ENCODE measurements around the gene KLHL17. TPM values are rescaled to one million over a fixed set of nuclear protein-coding genes. Genes with fewer than 3 reads are reported as not detected.
A peak's percentile ranks its signal among the peaks of the same experiment; 100 is the strongest.

KLHL17 gene
- total RNA-seq, 5 donors from 2014 or later (not counting 1 experiment from before 2014, with no cell fraction given), result 17.5 to 45.3 (median 37.1) TPM

- ATAC-seq (replicated peaks in 1 of 4) (peak; percentile 21 to 38 (median 32)), DNase-seq (peak in 1 of 35 experiments; percentile 47)
- peak overlapping the region; percentile 16 to 64 for H3K4me3 ChIP-seq (ENCODE audit: control insufficient read depth in 1 of 2, extremely low read depth in 1 of 2, low read length in 1 of 2)
- H3K27me3 Mint-ChIP-seq, result peaks cover 17 to 38% of the 10 kb centered on the region in 2 donors
- under 1% methylated on average over 76 of the region's 86 CpGs for WGBS (ENCODE audit: insufficient coverage)
- H3K36me3 Mint-ChIP-seq, result peaks cover 6% of the 10 kb centered on the region
- H3K4me1 Mint-ChIP-seq, result peaks cover 5 to 12% (median 9%) of the 10 kb centered on the region in 3 donors
- H3K4me1 ChIP-seq (ENCODE audit: control insufficient read depth in 1 of 2, extremely low read depth in 1 of 2, insufficient read depth in 2 of 2, low read length in 2 of 2), result peaks cover 11 to 38% of the 10 kb centered on the region in 2 experiments
- H3K9me3 Mint-ChIP-seq, result no peaks in the 10 kb centered on the region
- ChIA-PET POLR2A (no interaction called here), CTCF (interaction anchor here in 1 of 2 donors (0.7 kb wide), 1 partner anchor 35 kb away, joined by 3 read pairs; no protein-coding TSS in a partner anchor)
- H3K27ac ChIP-seq (ENCODE audit: low read length), result no peak overlapping the region
- H3K27me3 ChIP-seq (replicated peaks in 1 of 2; ENCODE audit: control insufficient read depth in 2 of 2, extremely low read depth in 1 of 2, insufficient read depth in 2 of 2, low read length in 1 of 2), result peaks cover 0 to 80% of the 10 kb centered on the region in 2 experiments
- H3K36me3 ChIP-seq (ENCODE audit: control insufficient read depth in 2 of 2, extremely low read depth in 1 of 2, insufficient read depth in 1 of 2, low read length in 1 of 2), result peaks cover 2 to 8% of the 10 kb centered on the region in 2 donors
- H3K4me3 Mint-ChIP-seq, result peak overlapping the region; percentile 53 to 80 (median 64)
- H3K9me3 ChIP-seq, result no peaks in the 10 kb centered on the region
- no peak overlapping the region for H3K27ac Mint-ChIP-seq
These were observed 20.0 kb upstream of the KLHL17 start for GRCh38 chr1:940107-941014.

DNA sequence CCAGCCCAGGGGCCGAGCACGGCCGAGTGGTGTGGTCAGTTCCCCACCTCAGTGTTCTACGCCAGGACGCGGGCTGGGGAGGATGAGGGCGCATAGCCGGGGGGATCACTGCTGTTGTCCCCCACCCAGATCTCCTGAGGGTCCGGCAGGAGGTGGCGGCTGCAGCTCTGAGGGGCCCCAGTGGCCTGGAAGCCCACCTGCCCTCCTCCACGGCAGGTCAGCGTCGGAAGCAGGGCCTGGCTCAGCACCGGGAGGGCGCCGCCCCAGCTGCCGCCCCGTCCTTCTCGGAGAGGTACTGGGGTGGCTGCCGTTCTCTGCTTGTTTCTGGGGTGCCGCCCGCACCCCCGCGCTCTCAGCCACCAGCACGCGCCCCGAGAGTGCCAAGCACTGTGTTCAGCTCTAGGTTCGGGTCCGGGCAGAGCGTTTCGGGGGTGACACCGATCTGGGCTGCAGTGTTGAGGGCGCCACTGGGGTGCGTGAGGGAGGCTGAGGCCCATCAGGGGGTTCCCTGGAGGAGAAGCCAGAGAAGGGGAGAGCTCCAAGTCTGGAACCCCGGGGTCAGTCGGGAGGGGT, 19.3 kb upstream of the KLHL17 start:
- ATAC-seq (replicated peaks in 1 of 4) (peak; percentile 5 to 13 (median 7)), DNase-seq (no peak)
- no peaks in the 10 kb centered on the region for H3K9me3 ChIP-seq
- peaks cover 15 to 34% of the 10 kb centered on the region in 2 donors for H3K27me3 Mint-ChIP-seq
- H3K4me1 ChIP-seq (ENCODE audit: control insufficient read depth in 1 of 2, extremely low read depth in 1 of 2, insufficient read depth in 2 of 2, low read length in 2 of 2), result peaks cover 11 to 32% of the 10 kb centered on the region in 2 experiments
- peaks cover 0 to 72% of the 10 kb centered on the region in 2 experiments for H3K27me3 ChIP-seq (replicated peaks in 1 of 2; ENCODE audit: control insufficient read depth in 2 of 2, extremely low read depth in 1 of 2, insufficient read depth in 2 of 2, low read length in 1 of 2)
- H3K4me3 Mint-ChIP-seq, result peak overlapping the region; percentile 64 to 80 (median 66)
- 6% methylated on average over 36 of the region's 36 CpGs for WGBS (ENCODE audit: insufficient coverage)
- H3K36me3 Mint-ChIP-seq, result peaks cover 13% of the 10 kb centered on the region
- H3K27ac ChIP-seq (ENCODE audit: low read length), result no peak overlapping the region
- H3K4me3 ChIP-seq (ENCODE audit: control insufficient read depth in 1 of 2, extremely low read depth in 1 of 2, low read length in 1 of 2), result peak overlapping the region; percentile 16 to 64
- ChIA-PET POLR2A (no interaction called here), CTCF (interaction anchor here in 1 of 2 donors (0.7 kb wide), 1 partner anchor 36 kb away, joined by 3 read pairs; no protein-coding TSS in a partner anchor)
- no peak overlapping the region for H3K27ac Mint-ChIP-seq
- H3K4me1 Mint-ChIP-seq, result peaks cover 5 to 12% (median 9%) of the 10 kb centered on the region in 3 donors
- H3K36me3 ChIP-seq (ENCODE audit: control insufficient read depth in 2 of 2, extremely low read depth in 1 of 2, insufficient read depth in 1 of 2, low read length in 1 of 2), result peaks cover 6 to 8% of the 10 kb centered on the region in 2 donors
- no peaks in the 10 kb centered on the region for H3K9me3 Mint-ChIP-seq

DNA sequence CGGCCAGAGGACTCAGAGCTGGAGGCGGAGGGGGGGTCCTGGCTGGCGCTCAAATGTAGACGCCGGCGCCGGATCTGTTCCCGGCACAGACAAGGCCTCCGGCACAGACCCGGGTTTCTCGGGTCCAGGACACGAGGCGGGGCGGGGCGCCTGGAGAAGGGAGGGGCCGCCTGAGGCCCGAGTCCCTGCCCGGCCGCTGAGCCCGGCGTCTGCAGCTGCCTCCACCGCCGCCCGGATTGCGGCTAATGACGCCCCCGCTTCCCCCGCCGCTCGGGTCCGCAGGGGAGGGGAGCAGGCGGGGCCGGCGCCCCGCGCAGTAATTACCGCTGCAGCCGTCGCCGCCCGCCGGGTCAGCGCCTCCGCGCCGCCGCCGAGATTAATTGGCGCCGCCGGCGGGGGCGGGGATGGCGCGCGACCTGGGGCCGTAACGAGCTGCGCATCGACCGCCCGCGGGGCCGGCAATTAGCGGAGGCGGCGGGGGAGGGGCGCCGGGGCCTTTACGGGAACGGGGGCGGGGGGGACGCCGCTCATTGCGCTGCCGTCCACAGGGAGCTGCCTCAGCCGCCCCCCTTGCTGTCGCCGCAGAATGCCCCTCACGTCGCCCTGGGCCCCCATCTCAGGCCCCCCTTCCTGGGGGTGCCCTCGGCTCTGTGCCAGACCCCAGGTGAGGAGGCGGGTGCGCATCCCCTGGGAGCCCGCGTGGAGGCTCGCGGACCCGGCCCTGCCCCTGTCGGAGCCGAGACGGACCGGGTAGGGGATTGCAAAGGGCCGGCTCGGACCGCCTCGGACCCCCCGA, 18.6 kb upstream of the KLHL17 start:
- no peak for DNase-seq
- ChIA-PET POLR2A (no interaction called here), CTCF (no interaction called here)
- peaks cover 14% of the 10 kb centered on the region for H3K36me3 Mint-ChIP-seq
- no peak overlapping the region for H3K27ac Mint-ChIP-seq
- H3K4me1 Mint-ChIP-seq, result peaks cover 5 to 12% (median 9%) of the 10 kb centered on the region in 3 donors
- H3K27me3 Mint-ChIP-seq, result peaks cover 15 to 31% of the 10 kb centered on the region in 2 donors
- Histone ChIP-seq H3K27me3 (replicated peaks in 1 of 2; ENCODE audit: control insufficient read depth in 2 of 2, extremely low read depth in 1 of 2, insufficient read depth in 2 of 2, low read length in 1 of 2) (peaks cover 0 to 66% of the 10 kb centered on the region in 2 experiments), H3K27ac (ENCODE audit: low read length) (no peak overlapping the region), H3K4me3 (ENCODE audit: control insufficient read depth in 1 of 2, extremely low read depth in 1 of 2, low read length in 1 of 2) (no peak overlapping the region), H3K4me1 (ENCODE audit: control insufficient read depth in 1 of 2, extremely low read depth in 1 of 2, insufficient read depth in 2 of 2, low read length in 2 of 2) (peaks cover 11 to 32% of the 10 kb centered on the region in 2 experiments), H3K36me3 (ENCODE audit: control insufficient read depth in 2 of 2, extremely low read depth in 1 of 2, insufficient read depth in 1 of 2, low read length in 1 of 2) (peaks cover 6 to 8% of the 10 kb centered on the region in 2 donors), H3K9me3 (no peaks in the 10 kb centered on the region)
- peak overlapping the region; percentile 64 to 80 (median 66) for H3K4me3 Mint-ChIP-seq
- under 1% methylated on average over 75 of the region's 98 CpGs for WGBS (ENCODE audit: insufficient coverage)
- peak; percentile 13 to 31 (median 25) for ATAC-seq (replicated peaks in 1 of 4)
- no peaks in the 10 kb centered on the region for H3K9me3 Mint-ChIP-seq

DNA sequence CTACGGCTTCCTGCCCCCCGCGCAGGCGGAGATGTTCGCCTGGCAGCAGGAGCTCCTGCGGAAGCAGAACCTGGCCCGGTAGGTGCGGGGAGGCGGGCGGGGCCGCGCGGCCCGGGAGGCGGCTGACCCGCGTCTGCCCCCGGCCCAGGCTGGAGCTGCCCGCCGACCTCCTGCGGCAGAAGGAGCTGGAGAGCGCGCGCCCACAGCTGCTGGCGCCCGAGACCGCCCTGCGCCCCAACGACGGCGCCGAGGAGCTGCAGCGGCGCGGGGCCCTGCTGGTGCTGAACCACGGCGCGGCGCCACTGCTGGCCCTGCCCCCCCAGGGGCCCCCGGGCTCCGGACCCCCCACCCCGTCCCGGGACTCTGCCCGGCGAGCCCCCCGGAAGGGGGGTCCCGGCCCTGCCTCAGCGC, 18.0 kb upstream of the KLHL17 start:
- Mint-ChIP-seq H3K27ac (no peak overlapping the region), H3K4me3 (peak overlapping the region in 1 of 3 donors; percentile 6), H3K4me1 (peaks cover 5 to 12% (median 9%) of the 10 kb centered on the region in 3 donors), H3K36me3 (peaks cover 19% of the 10 kb centered on the region), H3K9me3 (no peaks in the 10 kb centered on the region), H3K27me3 (peaks cover 15 to 30% of the 10 kb centered on the region in 2 donors)
- Histone ChIP-seq H3K27ac (ENCODE audit: low read length) (no peak overlapping the region), H3K36me3 (ENCODE audit: control insufficient read depth in 2 of 2, extremely low read depth in 1 of 2, insufficient read depth in 1 of 2, low read length in 1 of 2) (peaks cover 9 to 12% of the 10 kb centered on the region in 2 donors), H3K9me3 (no peaks in the 10 kb centered on the region), H3K4me3 (ENCODE audit: control insufficient read depth in 1 of 2, extremely low read depth in 1 of 2, low read length in 1 of 2) (no peak overlapping the region), H3K4me1 (ENCODE audit: control insufficient read depth in 1 of 2, extremely low read depth in 1 of 2, insufficient read depth in 2 of 2, low read length in 2 of 2) (peaks cover 11 to 32% of the 10 kb centered on the region in 2 experiments), H3K27me3 (replicated peaks in 1 of 2; ENCODE audit: control insufficient read depth in 2 of 2, extremely low read depth in 1 of 2, insufficient read depth in 2 of 2, low read length in 1 of 2) (peaks cover 0 to 62% of the 10 kb centered on the region in 2 experiments)
- 1% methylated on average over 48 of the region's 48 CpGs for WGBS (ENCODE audit: insufficient coverage)
- ChIA-PET CTCF (no interaction called here), POLR2A (no interaction called here)
- ATAC-seq (replicated peaks in 1 of 4) (peak in 3 of 4 experiments; percentile 12 to 15 (median 14)), DNase-seq (no peak)

- Mint-ChIP-seq H3K9me3 (no peaks in the 10 kb centered on the region), H3K27ac (no peak overlapping the region), H3K4me1 (peaks cover 5 to 12% (median 9%) of the 10 kb centered on the region in 3 donors), H3K4me3 (peak overlapping the region in 1 of 3 donors; percentile 6), H3K36me3 (peaks cover 20% of the 10 kb centered on the region), H3K27me3 (peaks cover 11 to 26% of the 10 kb centered on the region in 2 donors)
- WGBS (ENCODE audit: insufficient coverage), result 17% methylated on average over 10 of the region's 27 CpGs
- ChIA-PET POLR2A (no interaction called here), CTCF (no interaction called here)
- Histone ChIP-seq H3K36me3 (ENCODE audit: control insufficient read depth in 2 of 2, extremely low read depth in 1 of 2, insufficient read depth in 1 of 2, low read length in 1 of 2) (peaks cover 15 to 18% of the 10 kb centered on the region in 2 donors), H3K4me3 (ENCODE audit: control insufficient read depth in 1 of 2, extremely low read depth in 1 of 2, low read length in 1 of 2) (no peak overlapping the region), H3K27me3 (replicated peaks in 1 of 2; ENCODE audit: control insufficient read depth in 2 of 2, extremely low read depth in 1 of 2, insufficient read depth in 2 of 2, low read length in 1 of 2) (peaks cover 0 to 56% of the 10 kb centered on the region in 2 experiments), H3K9me3 (no peaks in the 10 kb centered on the region), H3K27ac (ENCODE audit: low read length) (no peak overlapping the region), H3K4me1 (ENCODE audit: control insufficient read depth in 1 of 2, extremely low read depth in 1 of 2, insufficient read depth in 2 of 2, low read length in 2 of 2) (peaks cover 11 to 32% of the 10 kb centered on the region in 2 experiments)
- DNase-seq (no peak), ATAC-seq (replicated peaks in 1 of 4) (peak in 2 of 4 experiments; percentile 1 to 15)
These were observed 17.4 kb upstream of the KLHL17 start for GRCh38 chr1:942864-943533.

Data from T-cell (primary cell).